ENCODE results near the gene TMEM163.

Gene TMEM163

GRCh38 chr2:134642938-134643337 is 75.9 kb downstream of the TMEM163 start:
- TF ChIP-seq CTCF (IDR thresholded peaks at IDR 0.05; ENCODE audit: low read length, missing control alignments) = no peak
- no peak overlapping the region for H3K4me3 ChIP-seq (replicated peaks; ENCODE audit: low read depth, low read length)
- DNase-seq (ENCODE audit: low read depth) = no peak

- DNase-seq (ENCODE audit: low read depth) = no peak
- no peak for TF ChIP-seq CTCF (IDR thresholded peaks at IDR 0.05; ENCODE audit: low read length, missing control alignments)
- no peak overlapping the region for H3K4me3 ChIP-seq (replicated peaks; ENCODE audit: low read depth, low read length)
Measured at GRCh38 chr2:134640494-134640893, 78.3 kb downstream of the TMEM163 start.

- no peak for DNase-seq (ENCODE audit: low read depth)
- no peak for TF ChIP-seq CTCF (IDR thresholded peaks at IDR 0.05; ENCODE audit: low read length, missing control alignments)
- no peak overlapping the region for H3K4me3 ChIP-seq (replicated peaks; ENCODE audit: low read depth, low read length)
Measured at GRCh38 chr2:134639265-134639664, 79.5 kb downstream of the TMEM163 start.

- no peak overlapping the region for H3K4me3 ChIP-seq (replicated peaks; ENCODE audit: low read depth, low read length)
- no peak for DNase-seq (ENCODE audit: low read depth)
- no peak for TF ChIP-seq CTCF (IDR thresholded peaks at IDR 0.05; ENCODE audit: low read length, missing control alignments)
Measured at GRCh38 chr2:134636714-134637113, 82.1 kb downstream of the TMEM163 start.

GRCh38 chr2:134634054-134634753 is 84.6 kb downstream of the TMEM163 start:
- no peak for TF ChIP-seq CTCF (IDR thresholded peaks at IDR 0.05; ENCODE audit: low read length, missing control alignments)
- H3K4me3 ChIP-seq (replicated peaks; ENCODE audit: low read depth, low read length) = no peak overlapping the region
- no peak for DNase-seq (ENCODE audit: low read depth)

- no peak for DNase-seq (ENCODE audit: low read depth)
- TF ChIP-seq CTCF (IDR thresholded peaks at IDR 0.05; ENCODE audit: low read length, missing control alignments) = no peak
- H3K4me3 ChIP-seq (replicated peaks; ENCODE audit: low read depth, low read length) = no peak overlapping the region
Measured at GRCh38 chr2:134630504-134631159, 88.2 kb downstream of the TMEM163 start.

GRCh38 chr2:134628453-134628852 is 90.3 kb downstream of the TMEM163 start:
- no peak overlapping the region for H3K4me3 ChIP-seq (replicated peaks; ENCODE audit: low read depth, low read length)
- no peak for TF ChIP-seq CTCF (IDR thresholded peaks at IDR 0.05; ENCODE audit: low read length, missing control alignments)
- no peak for DNase-seq (ENCODE audit: low read depth)
